ENCODE measurements around the gene S100A8.

Gene S100A8

GRCh38 chr1:153356392-153357075, 34.3 kb downstream of the S100A8 start:
- no peak for TF ChIP-seq CTCF (IDR thresholded peaks at IDR 0.05; ENCODE audit: low read depth, low read length, missing control alignments)
- H3K4me3 ChIP-seq (ENCODE audit: low read depth, low read length) = no peak overlapping the region
- no peak for DNase-seq (ENCODE audit: low read depth)
- in situ Hi-C loops (cut with HindIII; ENCODE audit: low sequenced_read_pairs) = no loop called here

GRCh38 chr1:153355445-153356071, 35.3 kb downstream of the S100A8 start:
- DNase-seq (ENCODE audit: low read depth) = no peak
- peak; percentile 40 for TF ChIP-seq CTCF (IDR thresholded peaks at IDR 0.05; ENCODE audit: low read depth, low read length, missing control alignments)
- in situ Hi-C loops (cut with HindIII; ENCODE audit: low sequenced_read_pairs) = no loop called here
- H3K4me3 ChIP-seq (ENCODE audit: low read depth, low read length) = no peak overlapping the region

GRCh38 chr1:153354515-153355193, 36.2 kb downstream of the S100A8 start:
- in situ Hi-C loops (cut with HindIII; ENCODE audit: low sequenced_read_pairs) = no loop called here
- DNase-seq (ENCODE audit: low read depth) = no peak
- H3K4me3 ChIP-seq (ENCODE audit: low read depth, low read length) = no peak overlapping the region
- TF ChIP-seq CTCF (IDR thresholded peaks at IDR 0.05; ENCODE audit: low read depth, low read length, missing control alignments) = peak; percentile 3

GRCh38 chr1:153353226-153353947, 37.5 kb downstream of the S100A8 start:
- no peak overlapping the region for H3K4me3 ChIP-seq (ENCODE audit: low read depth, low read length)
- no peak for DNase-seq (ENCODE audit: low read depth)
- in situ Hi-C loops (cut with HindIII; ENCODE audit: low sequenced_read_pairs) = no loop called here
- TF ChIP-seq CTCF (IDR thresholded peaks at IDR 0.05; ENCODE audit: low read depth, low read length, missing control alignments) = peak; percentile 48

- H3K4me3 ChIP-seq (ENCODE audit: low read depth, low read length) = no peak overlapping the region
- TF ChIP-seq CTCF (IDR thresholded peaks at IDR 0.05; ENCODE audit: low read depth, low read length, missing control alignments) = peak; percentile 91
- DNase-seq (ENCODE audit: low read depth) = peak; percentile 42
- in situ Hi-C loops (cut with HindIII; ENCODE audit: low sequenced_read_pairs) = no loop called here
Observed at GRCh38 chr1:153352523-153352922, 38.4 kb downstream of the S100A8 start.

- in situ Hi-C loops (cut with HindIII; ENCODE audit: low sequenced_read_pairs) = no loop called here
- no peak for TF ChIP-seq CTCF (IDR thresholded peaks at IDR 0.05; ENCODE audit: low read depth, low read length, missing control alignments)
- DNase-seq (ENCODE audit: low read depth) = no peak
- H3K4me3 ChIP-seq (ENCODE audit: low read depth, low read length) = no peak overlapping the region
Observed at GRCh38 chr1:153350321-153350957, 40.4 kb downstream of the S100A8 start.

All from astrocyte of the cerebellum (primary cell).